ENCODE measurements around the gene SMPD2.

Gene SMPD2

GRCh38 chr6:109446072-109446471 lies 5.5 kb downstream of the SMPD2 start:
- no peak overlapping the region for H3K4me3 ChIP-seq (ENCODE audit: control insufficient read depth, low read depth, low read length)
- no peak for TF ChIP-seq CTCF (IDR thresholded peaks at IDR 0.05; ENCODE audit: control insufficient read depth, insufficient read depth, low read depth, low read length, missing control alignments)

GRCh38 chr6:109446541-109446940 lies 6.0 kb downstream of the SMPD2 start:
- H3K4me3 ChIP-seq (ENCODE audit: control insufficient read depth, low read depth, low read length), result no peak overlapping the region
- TF ChIP-seq CTCF (IDR thresholded peaks at IDR 0.05; ENCODE audit: control insufficient read depth, insufficient read depth, low read depth, low read length, missing control alignments), result no peak
- DNase-seq (ENCODE audit: low read depth), result no peak

More at GRCh38 chr6:109446072-109446471, 5.5 kb downstream of the SMPD2 start:
- DNase-seq (ENCODE audit: low read depth), result no peak

- no peak for TF ChIP-seq CTCF (IDR thresholded peaks at IDR 0.05; ENCODE audit: control insufficient read depth, insufficient read depth, low read depth, low read length, missing control alignments)
- no peak overlapping the region for H3K4me3 ChIP-seq (ENCODE audit: control insufficient read depth, low read depth, low read length)
- no peak for DNase-seq (ENCODE audit: low read depth)
Observed at GRCh38 chr6:109447087-109447486, 6.6 kb downstream of the SMPD2 start.

GRCh38 chr6:109447878-109448555 lies 7.5 kb downstream of the SMPD2 start:
- no peak for DNase-seq (ENCODE audit: low read depth)
- TF ChIP-seq CTCF (IDR thresholded peaks at IDR 0.05; ENCODE audit: control insufficient read depth, insufficient read depth, low read depth, low read length, missing control alignments), result no peak
- no peak overlapping the region for H3K4me3 ChIP-seq (ENCODE audit: control insufficient read depth, low read depth, low read length)

GRCh38 chr6:109448615-109449014 lies 8.1 kb downstream of the SMPD2 start:
- DNase-seq (ENCODE audit: low read depth), result no peak
- no peak for TF ChIP-seq CTCF (IDR thresholded peaks at IDR 0.05; ENCODE audit: control insufficient read depth, insufficient read depth, low read depth, low read length, missing control alignments)
- H3K4me3 ChIP-seq (ENCODE audit: control insufficient read depth, low read depth, low read length), result no peak overlapping the region

GRCh38 chr6:109449064-109449794 lies 8.7 kb downstream of the SMPD2 start:
- no peak for TF ChIP-seq CTCF (IDR thresholded peaks at IDR 0.05; ENCODE audit: control insufficient read depth, insufficient read depth, low read depth, low read length, missing control alignments)
- no peak overlapping the region for H3K4me3 ChIP-seq (ENCODE audit: control insufficient read depth, low read depth, low read length)
- no peak for DNase-seq (ENCODE audit: low read depth)
